HG03354 (cell line): ENCODE measurements around the gene ZFP57.

ENCODE experiments used
- ATAC-seq: cut with Tn5 transposase; IDR thresholded peaks from one replicate; pipeline ENCODE4 v1.9.1; 2021; ENCODE audit warnings: mild to moderate bottlenecking; ENCODE audit not compliant: unreplicated experiment, poor library complexity, severe bottlenecking

ZFP57 gene

GRCh38 chr6:29628419-29629281 lies 52.3 kb downstream of the ZFP57 start:
- no peak for ATAC-seq

GRCh38 chr6:29627755-29628418 lies 53.1 kb downstream of the ZFP57 start:
- no peak for ATAC-seq

DNA sequence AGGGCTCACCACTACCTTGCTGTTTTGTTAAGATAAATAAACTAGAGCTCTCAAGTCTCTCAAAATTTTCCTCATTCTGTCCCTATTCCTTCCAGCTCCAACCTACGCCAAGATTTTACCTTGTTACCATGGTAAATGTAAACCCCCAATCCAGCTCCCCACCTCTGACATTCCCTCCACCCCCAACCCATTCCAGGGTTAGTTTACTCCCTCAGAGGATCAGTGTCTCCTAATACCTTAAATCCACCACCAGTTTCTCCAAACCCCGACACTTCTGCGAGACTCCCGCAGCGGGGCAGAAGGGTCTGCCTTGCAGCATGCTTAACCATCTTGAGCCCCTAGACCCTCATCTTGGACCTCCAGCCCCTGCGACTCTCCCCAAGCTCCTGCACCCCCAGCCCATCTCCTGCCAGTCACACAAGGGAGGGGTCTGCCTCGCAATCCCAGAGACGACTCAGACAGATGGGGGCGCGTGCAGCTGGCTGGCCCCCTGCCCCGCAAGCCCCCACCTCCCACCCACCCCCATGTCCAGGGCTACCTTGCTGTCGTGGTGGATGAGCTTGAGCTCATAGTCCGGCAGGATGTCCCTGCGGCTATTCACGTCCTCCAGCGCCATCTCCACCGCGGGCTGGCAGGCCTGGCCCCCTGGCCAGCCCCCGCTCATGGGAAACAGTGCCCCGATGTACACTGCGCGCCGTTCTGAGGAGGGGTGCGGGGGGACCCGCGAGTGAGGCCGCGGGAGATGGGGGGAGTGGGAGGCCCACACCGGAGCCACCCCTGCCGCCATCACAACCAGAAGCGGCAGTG lies 53.8 kb downstream of the ZFP57 start:
- no peak for ATAC-seq

GRCh38 chr6:29625337-29625930 lies 55.5 kb downstream of the ZFP57 start:
- ATAC-seq = no peak

- ATAC-seq = no peak
Measured at GRCh38 chr6:29624520-29624961, 56.4 kb downstream of the ZFP57 start.
